Left lung (tissue), 10 donors: ENCODE data around the gene ZNF784. TPM values are rescaled to one million over a fixed set of nuclear protein-coding genes. Genes with fewer than 3 reads are reported as not detected.

ENCODE experiments used
- ATAC-seq: fragments of 200-7000 bp; cut with Tn5 transposase; one replicate; pipeline ENCODE4 v1.9.1; 2020; ENCODE audit warnings: moderate library complexity
- DNase-seq, 4 donors: peaks; one replicate each; pipeline ENCODE4 v3.0.0-alpha.2; 2013 to 2020
- H3K27ac ChIP-seq, 2 donors: fragments of 200-600 bp; sonication (generic) in 1 of 2; one replicate each; pipeline versions ENCODE4 v1.5.0 to v1.8.0; 2020 to 2021
- H3K27me3 ChIP-seq, 2 donors: fragments of 200-600 bp; sonication (generic) in 1 of 2; one replicate each; pipeline versions ENCODE4 v1.5.0 to v1.8.0; 2020 to 2021
- H3K36me3 ChIP-seq, 2 donors: fragments of 200-600 bp; sonication (generic) in 1 of 2; one replicate each; pipeline versions ENCODE4 v1.5.0 to v1.8.0; 2020 to 2021
- H3K4me1 ChIP-seq, 2 donors: fragments of 200-600 bp; one replicate each; pipeline ENCODE4 v1.8.0; 2021
- H3K4me3 ChIP-seq, 2 donors: fragments of 200-600 bp; sonication (generic) in 1 of 2; one replicate each; pipeline versions ENCODE4 v1.5.0 to v1.8.0; 2020 to 2021; ENCODE audit warnings: mild to moderate bottlenecking in 1 of 2
- H3K9me3 ChIP-seq, 2 donors: fragments of 200-600 bp; sonication (generic) in 1 of 2; one replicate each; pipeline versions ENCODE4 v1.5.0 to v1.8.0; 2020 to 2021
- CTCF ChIP-seq, 2 donors: fragments of 200-600 bp; sonication (generic) in 1 of 2; IDR thresholded peaks; one replicate each; pipeline versions ENCODE4 v1.5.0 to v1.8.0; 2021; ENCODE audit warnings: antibody characterized with exemption in 2 of 2
- intact Hi-C, 2 donors: fragments of 100-400 bp; cut with DNase I; formaldehyde crosslinking; loops; one replicate each; pipeline versions ENCODE4 v1.11.2 to v1.14.2; 2022
- polyA plus RNA-seq, 6 donors: library from polyadenylated mRNA; unstranded; fragments of 120-200 nt; gene quantifications; one replicate each; pipeline ENCODE4 v1.2.1, GENCODE V29; 2013; ENCODE audit not compliant: insufficient read length in 6 of 6
- total RNA-seq, 2 donors: library from RNA; stranded (reverse); fragmentation: NEBNext Ultra II Directional; extraction: Animal tissue kit (Norgen Biotek cat#: 25700); gene quantifications; one replicate each; pipeline ENCODE4 v1.2.1, GENCODE V29; 2021
- donor health status: DM: no; HTN: yes; CAD: no.
- donor health status: DM: no; HTN: no; CAD: no.

The ZNF784 gene
- total and polyA plus RNA-seq, 8 donors: 6.0 to 11.6 (median 8.6) TPM

- Histone ChIP-seq H3K4me3 (peak overlapping the region; percentile 57 to 73), H3K36me3 (peaks cover 0 to 49% of the 10 kb centered on the region in 2 donors), H3K9me3 (no peaks in the 10 kb centered on the region), H3K27ac (peak overlapping the region; percentile 98 to 99), H3K27me3 (no peaks in the 10 kb centered on the region), H3K4me1 (peaks cover 0 to 30% of the 10 kb centered on the region in 2 donors)
- intact Hi-C loops: no loop called here
- DNase-seq (peak in 3 of 4 donors; percentile 91 to 96 (median 94)), ATAC-seq (peak; percentile 87)
- TF ChIP-seq CTCF (IDR thresholded peaks at IDR 0.05): no peak
Measured at GRCh38 chr19:55598719-55599467, 25.5 kb downstream of the ZNF784 start.

- intact Hi-C loops: no loop called here
- H3K27me3 ChIP-seq: no peaks in the 10 kb centered on the region
- no peak overlapping the region for H3K4me3 ChIP-seq
- DNase-seq: no peak
- no peaks in the 10 kb centered on the region for H3K9me3 ChIP-seq
- peaks cover 0 to 22% of the 10 kb centered on the region in 2 donors for H3K4me1 ChIP-seq
- H3K27ac ChIP-seq: no peak overlapping the region
- H3K36me3 ChIP-seq: peaks cover 0 to 53% of the 10 kb centered on the region in 2 donors
- ATAC-seq: no peak
- TF ChIP-seq CTCF (IDR thresholded peaks at IDR 0.05): no peak
Measured at GRCh38 chr19:55598034-55598433, 26.3 kb downstream of the ZNF784 start.

- Histone ChIP-seq H3K9me3 (no peaks in the 10 kb centered on the region), H3K36me3 (peaks cover 0 to 52% of the 10 kb centered on the region in 2 donors), H3K4me3 (no peak overlapping the region), H3K27me3 (no peaks in the 10 kb centered on the region), H3K27ac (no peak overlapping the region), H3K4me1 (peaks cover 0 to 17% of the 10 kb centered on the region in 2 donors)
- DNase-seq: peak in 1 of 4 donors; percentile 85
- intact Hi-C loops: no loop called here
- TF ChIP-seq CTCF (IDR thresholded peaks at IDR 0.05): no peak
- ATAC-seq: no peak
Measured at GRCh38 chr19:55597501-55597921, 26.9 kb downstream of the ZNF784 start.

- no peak for DNase-seq
- H3K9me3 ChIP-seq: no peaks in the 10 kb centered on the region
- intact Hi-C loops: no loop called here
- ATAC-seq: no peak
- no peaks in the 10 kb centered on the region for H3K27me3 ChIP-seq
- H3K36me3 ChIP-seq: peaks cover 0 to 54% of the 10 kb centered on the region in 2 donors
- no peak overlapping the region for H3K4me3 ChIP-seq
- H3K27ac ChIP-seq: no peak overlapping the region
- H3K4me1 ChIP-seq: peaks cover 0 to 9% of the 10 kb centered on the region in 2 donors
- no peak for TF ChIP-seq CTCF (IDR thresholded peaks at IDR 0.05)
Measured at GRCh38 chr19:55596304-55596703, 28.1 kb downstream of the ZNF784 start.

GRCh38 chr19:55594996-55595545, 29.3 kb downstream of the ZNF784 start:
- ATAC-seq: no peak
- Histone ChIP-seq H3K4me3 (no peak overlapping the region), H3K27ac (no peak overlapping the region), H3K36me3 (peaks cover 0 to 54% of the 10 kb centered on the region in 2 donors), H3K27me3 (no peaks in the 10 kb centered on the region), H3K9me3 (no peaks in the 10 kb centered on the region), H3K4me1 (no peaks in the 10 kb centered on the region)
- intact Hi-C loops: no loop called here
- TF ChIP-seq CTCF (IDR thresholded peaks at IDR 0.05): no peak
- DNase-seq: no peak
